B cell (primary cell): Measurements from ENCODE around the gene DOCK4. TPM values are rescaled to one million over a fixed set of nuclear protein-coding genes. Genes with fewer than 3 reads are reported as not detected.

ENCODE experiments used
- ATAC-seq: fragments of 200-7000 bp; cut with Tn5 transposase; one replicate; pipeline ENCODE4 v1.10.0; 2021; ENCODE audit warnings: low read depth, mild to moderate bottlenecking, moderate number of reproducible peaks, moderate library complexity
- CTCF ChIA-PET: fragments of 350-600 bp; sonication (Branson Sonifier 250); formaldehyde crosslinking; loops from one replicate; lab custom pipeline; 2021; ENCODE audit warnings: antibody characterized with exemption, inconsistent platforms; lab: Charles Lee
- POLR2A ChIA-PET: fragments of 350-600 bp; sonication (Branson Sonifier 250); formaldehyde crosslinking; loops from one replicate; lab custom pipeline; 2021; ENCODE audit warnings: antibody characterized with exemption; lab: Charles Lee
- DNase-seq: peaks from one replicate; pipeline ENCODE4 v3.0.0; 2013
- H2AFZ ChIP-seq: 2 replicates; pipeline ENCODE4 v1.6.1; 2012; ENCODE audit warnings: mild to moderate bottlenecking, low read depth, low read length; ENCODE audit not compliant: insufficient read depth, poor library complexity, severe bottlenecking
- H3K27ac ChIP-seq, 2 donors: 1 replicate in 1 of 2; 2 replicates in 1 of 2; pipeline ENCODE4 v1.5.1; 2012 to 2013; ENCODE audit warnings: low read length in 2 of 2, mild to moderate bottlenecking in 2 of 2, moderate library complexity in 1 of 2
- H3K27me3 ChIP-seq, 4 experiments: fragments of 200-600 bp in 1 of 4; sonication (generic) in 1 of 4; replicated peaks in 1 of 4; 1 replicate in 2 of 4; 2 replicates in 2 of 4; pipeline versions ENCODE4 v1.6.1 to v1.7.0; 2013 to 2016; ENCODE audit warnings: low read length in 3 of 4, mild to moderate bottlenecking in 2 of 4, mixed read lengths in 1 of 4, moderate library complexity in 1 of 4; ENCODE audit not compliant: insufficient read depth in 4 of 4, control insufficient read depth in 3 of 4; ENCODE audit errors: control extremely low read depth in 1 of 4
- H3K36me3 ChIP-seq, 2 experiments: replicated peaks in 1 of 2; 1 replicate in 1 of 2; 2 replicates in 1 of 2; pipeline versions ENCODE4 v1.6.1 to v1.7.1; 2013; ENCODE audit warnings: low read length in 1 of 2; ENCODE audit not compliant: insufficient read depth in 2 of 2, control insufficient read depth in 1 of 2; ENCODE audit errors: control extremely low read depth in 1 of 2, extremely low read depth in 1 of 2
- H3K4me1 ChIP-seq, 2 donors: fragments of 200-600 bp in 1 of 2; sonication (generic) in 1 of 2; 1 replicate in 1 of 2; 2 replicates in 1 of 2; pipeline versions ENCODE4 v1.5.1 to v1.6.1; 2013 to 2017; ENCODE audit warnings: low read length in 2 of 2; ENCODE audit not compliant: control insufficient read depth in 2 of 2, insufficient read depth in 2 of 2
- H3K4me2 ChIP-seq: replicated peaks from 2 replicates; pipeline ENCODE3; 2012; ENCODE audit warnings: mild to moderate bottlenecking, low read depth, low read length; ENCODE audit not compliant: poor library complexity, severe bottlenecking
- H3K4me3 ChIP-seq, 5 experiments: fragments of 200-600 bp in 1 of 5; sonication (generic) in 1 of 5; 1 replicate in 3 of 5; 2 replicates in 2 of 5; pipeline versions ENCODE4 v1.5.1 to v1.7.0; 2011 to 2016; ENCODE audit warnings: low read length in 4 of 5, mild to moderate bottlenecking in 4 of 5, low read depth in 2 of 5, control low read depth in 1 of 5, moderate library complexity in 1 of 5; ENCODE audit not compliant: insufficient read depth in 1 of 5; ENCODE audit errors: control extremely low read depth in 1 of 5, extremely low read depth in 1 of 5
- H3K79me2 ChIP-seq: fragments of 200-600 bp; sonication (generic); one replicate; pipeline ENCODE4 v1.6.0; 2016; ENCODE audit warnings: low read length; ENCODE audit not compliant: control insufficient read depth, insufficient read depth
- H3K9ac ChIP-seq: fragments of 200-600 bp; sonication (generic); 2 replicates; pipeline ENCODE4 v1.6.1; 2017; ENCODE audit warnings: mild to moderate bottlenecking, low read length, moderate library complexity
- H3K9me3 ChIP-seq, 3 donors: one replicate each; pipeline versions ENCODE4 v1.6.1 to v1.7.1; 2013; ENCODE audit warnings: low read length in 2 of 3; ENCODE audit not compliant: control insufficient read depth in 2 of 3, insufficient read depth in 1 of 3; ENCODE audit errors: control extremely low read depth in 1 of 3
- H4K20me1 ChIP-seq: 2 replicates; pipeline ENCODE4 v1.6.0; 2012; ENCODE audit warnings: mild to moderate bottlenecking, low read length; ENCODE audit not compliant: insufficient read depth, control insufficient read depth, poor library complexity, severe bottlenecking
- H3K27ac Mint-ChIP-seq: one replicate; pipeline ENCODE4 v1.8.0; 2021; ENCODE audit warnings: mixed read lengths
- H3K27me3 Mint-ChIP-seq: one replicate; pipeline ENCODE4 v1.8.0; 2021; ENCODE audit warnings: mixed read lengths
- H3K4me1 Mint-ChIP-seq: one replicate; pipeline ENCODE4 v1.8.0; 2021; ENCODE audit warnings: mixed read lengths
- H3K4me3 Mint-ChIP-seq: one replicate; pipeline ENCODE4 v1.8.0; 2021; ENCODE audit warnings: mixed read lengths
- H3K9me3 Mint-ChIP-seq: one replicate; pipeline ENCODE4 v1.8.0; 2022; ENCODE audit warnings: mixed read lengths; ENCODE audit not compliant: insufficient read depth
- EZH2 ChIP-seq: IDR thresholded peaks from 2 replicates; pipeline ENCODE4 v1.6.1; 2012; ENCODE audit warnings: borderline replicate concordance, low read depth, mild to moderate bottlenecking, moderate library complexity, low read length; ENCODE audit not compliant: insufficient read depth, poor library complexity, severe bottlenecking
- WGBS: methylation state at CpG from one replicate; pipeline ENCODE4 v1.1.5; 2013; ENCODE audit warnings: missing lambda C conversion rate; ENCODE audit not compliant: insufficient coverage; 5-methylcytosine and 5-hydroxymethylcytosine counted together
- intact Hi-C: fragments of 100-400 bp; cut with micrococcal nuclease; formaldehyde crosslinking; loops from one replicate; pipeline ENCODE4 v1.10.0; 2022
- polyA plus RNA-seq: library from polyadenylated mRNA; depleted of rRNA; stranded (reverse); fragments of >200 nt; gene quantifications from 2 replicates; pipeline ENCODE4 v1.2.3, GENCODE V29; 2012
- total RNA-seq, 2 donors: library from RNA; stranded (reverse); fragments of 120-200 nt in 1 of 2; gene quantifications; 1 replicate in 1 of 2; 2 replicates in 1 of 2; pipeline versions ENCODE4 v1.2.3 to v1.2.4, GENCODE V29; 2013 to 2022
- TF ChIP-seq, protein P1 (sequence below): fragments of 200-600 bp; IDR thresholded peaks from one replicate; pipeline ENCODE4 v1.8.0; 2022; ENCODE audit warnings: antibody characterized with exemption, mild to moderate bottlenecking

The DOCK4 gene
- total and polyA plus RNA-seq, 2 donors (not counting 1 experiment from before 2014, with no cell fraction given), result 0.03 to 4.1 TPM

- CTCF ChIA-PET, result no interaction called here
- POLR2A ChIA-PET, result no interaction called here
- no peak for ATAC-seq
- no peak for DNase-seq
- peaks cover 3% of the 10 kb centered on the region for H3K9me3 Mint-ChIP-seq
- H3K27ac ChIP-seq, result no peak overlapping the region
- peaks cover 7% of the 10 kb centered on the region for H3K4me1 Mint-ChIP-seq
- H3K4me3 ChIP-seq, result no peak overlapping the region
- no peaks in the 10 kb centered on the region for H3K27me3 Mint-ChIP-seq
- no peaks in the 10 kb centered on the region for H3K27me3 ChIP-seq
- WGBS, result no CpG with 5 or more reads among the region's 2 CpGs
- H3K4me1 ChIP-seq, result no peaks in the 10 kb centered on the region
- TF ChIP-seq, protein P1, sequence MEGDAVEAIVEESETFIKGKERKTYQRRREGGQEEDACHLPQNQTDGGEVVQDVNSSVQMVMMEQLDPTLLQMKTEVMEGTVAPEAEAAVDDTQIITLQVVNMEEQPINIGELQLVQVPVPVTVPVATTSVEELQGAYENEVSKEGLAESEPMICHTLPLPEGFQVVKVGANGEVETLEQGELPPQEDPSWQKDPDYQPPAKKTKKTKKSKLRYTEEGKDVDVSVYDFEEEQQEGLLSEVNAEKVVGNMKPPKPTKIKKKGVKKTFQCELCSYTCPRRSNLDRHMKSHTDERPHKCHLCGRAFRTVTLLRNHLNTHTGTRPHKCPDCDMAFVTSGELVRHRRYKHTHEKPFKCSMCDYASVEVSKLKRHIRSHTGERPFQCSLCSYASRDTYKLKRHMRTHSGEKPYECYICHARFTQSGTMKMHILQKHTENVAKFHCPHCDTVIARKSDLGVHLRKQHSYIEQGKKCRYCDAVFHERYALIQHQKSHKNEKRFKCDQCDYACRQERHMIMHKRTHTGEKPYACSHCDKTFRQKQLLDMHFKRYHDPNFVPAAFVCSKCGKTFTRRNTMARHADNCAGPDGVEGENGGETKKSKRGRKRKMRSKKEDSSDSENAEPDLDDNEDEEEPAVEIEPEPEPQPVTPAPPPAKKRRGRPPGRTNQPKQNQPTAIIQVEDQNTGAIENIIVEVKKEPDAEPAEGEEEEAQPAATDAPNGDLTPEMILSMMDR, result no peak
- no peak for TF ChIP-seq EZH2
- H3K79me2 ChIP-seq, result peaks cover 10% of the 10 kb centered on the region
- H3K27ac Mint-ChIP-seq, result no peak overlapping the region
- H3K4me3 Mint-ChIP-seq, result no peak overlapping the region
- H3K36me3 ChIP-seq, result peaks cover 0 to 1% of the 10 kb centered on the region in 2 experiments
- no peak overlapping the region for H2AFZ ChIP-seq
- no peaks in the 10 kb centered on the region for H3K9me3 ChIP-seq
- H3K4me2 ChIP-seq, result no peak overlapping the region
- intact Hi-C loops, result no loop called here
- H3K9ac ChIP-seq, result no peak overlapping the region
- H4K20me1 ChIP-seq, result peaks cover 4% of the 10 kb centered on the region
These were observed 42.4 kb upstream of the DOCK4 start for GRCh38 chr7:112248598-112248997.

DNA sequence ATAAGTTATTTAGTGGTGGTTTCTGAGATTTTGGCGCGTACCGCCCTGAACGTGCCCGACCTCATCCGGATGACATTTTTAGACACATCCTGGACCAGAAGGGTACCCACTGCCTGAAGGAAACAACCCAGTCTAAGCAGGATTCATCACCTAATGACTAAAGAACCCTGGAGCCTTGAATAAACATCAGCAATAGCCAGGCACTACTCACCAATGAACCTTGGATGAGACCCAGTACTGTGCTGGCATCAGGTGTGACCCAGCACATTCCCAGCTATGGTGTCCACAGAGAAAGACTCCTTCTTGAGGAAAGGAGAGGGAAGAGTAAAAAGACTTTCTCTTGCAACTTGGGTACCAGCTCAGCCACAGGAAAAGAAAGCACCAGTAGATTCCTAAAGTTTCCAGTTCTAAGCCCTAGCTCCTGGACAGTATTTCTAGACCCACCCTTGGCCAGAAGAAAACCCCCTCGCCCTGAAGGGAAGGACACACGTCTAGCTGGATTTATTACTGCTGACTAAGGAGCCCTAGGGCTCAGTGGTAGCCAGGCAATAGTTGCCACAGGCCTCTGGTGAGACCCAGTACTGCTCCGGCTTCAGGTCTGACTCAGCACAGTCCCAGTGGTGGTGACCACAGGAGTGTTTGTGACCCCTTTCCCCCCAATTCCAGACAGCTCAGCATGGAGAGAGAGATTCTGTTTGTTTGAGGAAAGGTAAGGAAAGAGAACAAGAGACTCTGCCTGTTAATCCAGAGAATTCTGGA, 32.8 kb upstream of the DOCK4 start:
- TF ChIP-seq EZH2, result no peak
- TF ChIP-seq, protein P1, result no peak
- Histone ChIP-seq H3K79me2 (peaks cover 28% of the 10 kb centered on the region), H3K4me1 (no peaks in the 10 kb centered on the region), H3K27me3 (no peaks in the 10 kb centered on the region), H3K4me2 (no peak overlapping the region), H2AFZ (no peak overlapping the region), H3K4me3 (no peak overlapping the region), H3K27ac (no peak overlapping the region), H3K36me3 (no peaks in the 10 kb centered on the region), H4K20me1 (no peaks in the 10 kb centered on the region), H3K9ac (no peak overlapping the region), H3K9me3 (peaks cover 1 to 4% (median 4%) of the 10 kb centered on the region in 3 donors)
- WGBS, result 100% methylated on average over 8 of the region's 9 CpGs
- H3K27me3 Mint-ChIP-seq, result no peaks in the 10 kb centered on the region
- no peak overlapping the region for H3K4me3 Mint-ChIP-seq
- H3K27ac Mint-ChIP-seq, result no peak overlapping the region
- ATAC-seq (no peak), DNase-seq (no peak)
- peaks cover 17% of the 10 kb centered on the region for H3K9me3 Mint-ChIP-seq
- ChIA-PET CTCF (no interaction called here), POLR2A (no interaction called here)
- no peaks in the 10 kb centered on the region for H3K4me1 Mint-ChIP-seq
- intact Hi-C loops, result no loop called here
